Activated CD4-positive, alpha-beta T cell treated with anti-CD3 and anti-CD28 coated beads for 24 hours (primary cell): ENCODE data around the gene CCDC88C.

Source experiments
- DNase-seq, 2 donors: peaks; one replicate each; pipeline ENCODE4 v3.0.0-alpha.2; 2020; ENCODE audit warnings: low read depth in 2 of 2

Gene CCDC88C

GRCh38 chr14:91396959-91397815 is 20.4 kb downstream of the CCDC88C start:
- DNase-seq = no peak

- no peak for DNase-seq
Observed at GRCh38 chr14:91396013-91396660, 21.5 kb downstream of the CCDC88C start.

- no peak for DNase-seq
Observed at GRCh38 chr14:91395466-91395865, 22.2 kb downstream of the CCDC88C start.

- no peak for DNase-seq
Observed at GRCh38 chr14:91394105-91395081, 23.2 kb downstream of the CCDC88C start.

GRCh38 chr14:91392623-91393303 is 24.9 kb downstream of the CCDC88C start:
- DNase-seq = no peak

GRCh38 chr14:91390165-91390778 is 27.3 kb downstream of the CCDC88C start:
- no peak for DNase-seq

GRCh38 chr14:91389150-91389549 is 28.5 kb downstream of the CCDC88C start:
- no peak for DNase-seq

GRCh38 chr14:91388551-91388975 is 29.1 kb downstream of the CCDC88C start:
- no peak for DNase-seq

GRCh38 chr14:91387951-91388381 is 29.7 kb downstream of the CCDC88C start:
- DNase-seq = no peak

- DNase-seq = no peak
Observed at GRCh38 chr14:91387169-91387835, 30.3 kb downstream of the CCDC88C start.

GRCh38 chr14:91385697-91386096 is 31.9 kb downstream of the CCDC88C start:
- no peak for DNase-seq

- no peak for DNase-seq
Observed at GRCh38 chr14:91385224-91385623, 32.4 kb downstream of the CCDC88C start.

GRCh38 chr14:91383439-91383838 is 34.2 kb downstream of the CCDC88C start:
- no peak for DNase-seq

- no peak for DNase-seq
Observed at GRCh38 chr14:91381801-91382670, 35.6 kb downstream of the CCDC88C start.

GRCh38 chr14:91380610-91381371 is 36.8 kb downstream of the CCDC88C start:
- no peak for DNase-seq

GRCh38 chr14:91380123-91380522 is 37.5 kb downstream of the CCDC88C start:
- DNase-seq = no peak

- no peak for DNase-seq
Observed at GRCh38 chr14:91379579-91379932, 38.1 kb downstream of the CCDC88C start.

GRCh38 chr14:91378930-91379578 is 38.6 kb downstream of the CCDC88C start:
- no peak for DNase-seq
